OCI-LY1 (cell line): Measurements from ENCODE around the gene GUCA2A.

Source experiments
- H2AFZ ChIP-seq: fragments of 200-600 bp; sonication (generic), shearing (Covaris generic); 2 replicates; pipeline ENCODE4 v1.6.0; 2014; ENCODE audit warnings: antibody characterized with exemption, mild to moderate bottlenecking, low read length
- H3F3A ChIP-seq: fragments of 200-600 bp; sonication (generic), shearing (Covaris generic); 2 replicates; pipeline ENCODE4 v1.6.0; 2014; ENCODE audit warnings: mild to moderate bottlenecking, antibody characterized with exemption, low read length, moderate library complexity; ENCODE audit not compliant: insufficient read depth
- H3K27ac ChIP-seq: fragments of 200-600 bp; sonication (generic); 2 replicates; pipeline ENCODE4 v1.5.1; 2014; ENCODE audit warnings: low read length, mixed run types, mild to moderate bottlenecking, low read depth; ENCODE audit not compliant: poor library complexity, severe bottlenecking
- H3K27me3 ChIP-seq: fragments of 200-600 bp; sonication (generic); 2 replicates; pipeline ENCODE4 v1.6.0; 2014; ENCODE audit warnings: antibody characterized with exemption, mild to moderate bottlenecking, low read length, moderate library complexity; ENCODE audit not compliant: insufficient read depth
- H3K36me3 ChIP-seq: fragments of 200-600 bp; sonication (generic); 2 replicates; pipeline ENCODE4 v1.6.1; 2014; ENCODE audit warnings: mild to moderate bottlenecking, antibody characterized with exemption, low read length, moderate library complexity, mixed read lengths; ENCODE audit not compliant: insufficient read depth
- H3K4me1 ChIP-seq: fragments of 200-600 bp; sonication (generic); 2 replicates; pipeline ENCODE4 v1.5.1; 2014; ENCODE audit warnings: mild to moderate bottlenecking, low read length, moderate library complexity; ENCODE audit not compliant: insufficient read depth, severe bottlenecking
- H3K4me2 ChIP-seq: fragments of 200-600 bp; sonication (generic), shearing (Covaris generic); 2 replicates; pipeline ENCODE4 v1.6.1; 2014; ENCODE audit warnings: low read length
- H3K4me3 ChIP-seq: fragments of 200-600 bp; sonication (generic); 2 replicates; pipeline ENCODE4 v1.5.1; 2014; ENCODE audit warnings: low read length, low read depth, mild to moderate bottlenecking, mixed read lengths; ENCODE audit not compliant: poor library complexity, severe bottlenecking
- H3K79me2 ChIP-seq: fragments of 200-600 bp; shearing (Covaris generic); 2 replicates; pipeline ENCODE4 v1.6.1; 2016; ENCODE audit warnings: mixed run types, low read length, mixed read lengths; ENCODE audit not compliant: insufficient read depth
- H3K9ac ChIP-seq: fragments of 200-600 bp; sonication (generic), shearing (Covaris generic); 2 replicates; pipeline ENCODE4 v1.6.1; 2014; ENCODE audit warnings: mild to moderate bottlenecking, low read length, mixed read lengths
- H3K9me2 ChIP-seq: fragments of 200-600 bp; sonication (generic), shearing (Covaris generic); 2 replicates; pipeline ENCODE4 v1.6.1; 2014; ENCODE audit warnings: low read depth, mild to moderate bottlenecking, low read length, mixed read lengths
- H3K9me3 ChIP-seq: fragments of 200-600 bp; shearing (Covaris generic); 2 replicates; pipeline ENCODE4 v1.6.1; 2014; ENCODE audit warnings: low read length, mixed read lengths
- H4K20me1 ChIP-seq: fragments of 200-600 bp; sonication (generic), shearing (Covaris generic); 2 replicates; pipeline ENCODE4 v1.6.0; 2016; ENCODE audit warnings: mild to moderate bottlenecking, low read length; ENCODE audit not compliant: insufficient read depth
- CTCF ChIP-seq: fragments of 200-600 bp; sonication (generic), shearing (Covaris generic); IDR thresholded peaks from 2 replicates; pipeline ENCODE4 v1.5.1; 2017; ENCODE audit warnings: mild to moderate bottlenecking, antibody characterized with exemption, low read length, moderate library complexity, mixed read lengths
- EZH2 ChIP-seq: fragments of 200-600 bp; sonication (generic), shearing (Covaris generic); IDR thresholded peaks from 2 replicates; pipeline ENCODE4 v1.8.0; 2017; ENCODE audit warnings: borderline replicate concordance, mixed run types, mild to moderate bottlenecking, antibody characterized with exemption, low read length, moderate library complexity, mixed read lengths

The GUCA2A gene

GRCh38 chr1:42138586-42138985, 26.0 kb downstream of the GUCA2A start:
- no peak overlapping the region for H2AFZ ChIP-seq
- no peaks in the 10 kb centered on the region for H3K4me1 ChIP-seq
- no peaks in the 10 kb centered on the region for H3K9me2 ChIP-seq
- H3K9me3 ChIP-seq = no peaks in the 10 kb centered on the region
- H3K4me3 ChIP-seq = no peak overlapping the region
- no peaks in the 10 kb centered on the region for H3K79me2 ChIP-seq
- H3K27ac ChIP-seq = no peak overlapping the region
- H3K36me3 ChIP-seq = no peaks in the 10 kb centered on the region
- no peaks in the 10 kb centered on the region for H3F3A ChIP-seq
- H3K9ac ChIP-seq = no peak overlapping the region
- H3K4me2 ChIP-seq = no peak overlapping the region
- no peak for TF ChIP-seq EZH2
- TF ChIP-seq CTCF = no peak
- H3K27me3 ChIP-seq = peaks cover 6% of the 10 kb centered on the region; the same call in 1 of the 2 replicates
- no peaks in the 10 kb centered on the region for H4K20me1 ChIP-seq

GRCh38 chr1:42137766-42138165, 26.8 kb downstream of the GUCA2A start:
- no peaks in the 10 kb centered on the region for H3F3A ChIP-seq
- no peaks in the 10 kb centered on the region for H4K20me1 ChIP-seq
- no peak overlapping the region for H2AFZ ChIP-seq
- H3K79me2 ChIP-seq = no peaks in the 10 kb centered on the region
- H3K9me3 ChIP-seq = no peaks in the 10 kb centered on the region
- H3K9ac ChIP-seq = no peak overlapping the region
- TF ChIP-seq EZH2 (no peak), CTCF (no peak)
- H3K4me3 ChIP-seq = no peak overlapping the region
- no peaks in the 10 kb centered on the region for H3K36me3 ChIP-seq
- H3K27ac ChIP-seq = no peak overlapping the region
- no peaks in the 10 kb centered on the region for H3K4me1 ChIP-seq
- H3K9me2 ChIP-seq = no peaks in the 10 kb centered on the region
- no peak overlapping the region for H3K4me2 ChIP-seq
- peaks cover 6% of the 10 kb centered on the region; the same call in 1 of the 2 replicates for H3K27me3 ChIP-seq

- Histone ChIP-seq H3K36me3 (no peaks in the 10 kb centered on the region), H3K79me2 (no peaks in the 10 kb centered on the region), H3K9ac (no peak overlapping the region), H3K27ac (no peak overlapping the region), H3K4me1 (no peaks in the 10 kb centered on the region), H2AFZ (no peak overlapping the region), H3K4me3 (no peak overlapping the region), H3K9me2 (no peaks in the 10 kb centered on the region), H4K20me1 (no peaks in the 10 kb centered on the region), H3K4me2 (no peak overlapping the region), H3K9me3 (no peaks in the 10 kb centered on the region), H3F3A (no peaks in the 10 kb centered on the region), H3K27me3 (peaks cover 6% of the 10 kb centered on the region; the same call in 1 of the 2 replicates)
- TF ChIP-seq EZH2 (no peak), CTCF (no peak)
These were observed 28.1 kb downstream of the GUCA2A start for GRCh38 chr1:42136466-42136865.
